ENCODE data around the gene TRAF7.

DNA sequence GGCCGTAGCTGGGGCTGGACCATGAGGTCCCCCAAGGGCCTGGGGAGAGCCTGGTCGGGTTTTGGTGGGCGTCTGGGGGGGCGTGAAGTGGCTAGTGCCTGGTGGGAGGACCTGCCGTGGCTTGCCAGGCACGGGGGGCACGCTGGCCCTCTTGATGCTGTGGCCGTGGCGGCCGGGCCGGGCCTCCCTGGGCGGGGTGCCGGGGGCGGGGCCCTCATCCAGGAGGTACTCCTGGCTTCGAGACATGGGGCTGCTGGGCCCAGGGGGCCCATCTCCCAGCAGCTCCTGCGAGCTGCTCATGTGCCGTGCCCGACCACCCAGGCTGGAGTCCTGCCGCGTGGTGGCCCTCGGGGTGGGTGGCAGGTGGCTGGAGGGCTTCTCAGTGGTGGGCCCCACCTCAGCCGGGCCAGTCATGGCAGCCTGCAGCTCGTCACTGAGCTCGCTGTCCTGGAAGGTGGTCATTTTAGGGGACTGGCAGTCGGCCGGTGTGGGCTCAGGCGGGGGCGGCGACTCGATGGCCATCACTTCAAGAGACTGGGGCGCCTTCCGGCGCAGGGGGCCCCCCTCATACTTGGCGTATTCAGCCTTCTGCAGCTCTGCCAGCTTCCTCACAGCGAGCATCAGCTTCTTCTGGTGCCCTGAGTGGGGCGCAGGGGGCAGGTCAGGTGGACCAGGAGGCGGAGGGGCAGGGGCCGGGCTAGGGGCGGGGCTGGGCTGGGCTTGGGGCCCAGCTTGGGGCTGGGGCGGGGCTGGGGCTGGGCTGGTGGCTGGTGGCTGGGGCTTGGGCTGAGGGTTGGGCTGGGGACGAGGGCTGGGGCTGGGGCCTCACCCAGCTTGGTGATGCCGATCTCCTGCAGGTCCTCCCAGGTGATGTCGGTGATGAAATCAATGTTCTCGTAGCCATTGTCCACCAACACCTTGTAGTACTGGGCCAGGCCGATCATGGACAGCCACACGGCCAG is 25.7 kb downstream of the TRAF7 start:
- no peak for TF ChIP-seq BHLHE40 (IDR thresholded peaks at IDR 0.05; ENCODE audit: borderline replicate concordance)
- TF ChIP-seq FOXM1 (IDR thresholded peaks at IDR 0.05; ENCODE audit: borderline replicate concordance), result no peak
- no peak for TF ChIP-seq ZNF384 (IDR thresholded peaks at IDR 0.05)
- no peak for TF ChIP-seq TARDBP (IDR thresholded peaks at IDR 0.05)

All from HEK293T (cell line).